ENCODE measurements around the gene TPH1. TPM values are rescaled to one million over a fixed set of nuclear protein-coding genes. Genes with fewer than 3 reads are reported as not detected.

Gene TPH1
- total and polyA plus RNA-seq, 9 of the 15 experiments (the other 6 are each of a cell fraction or from before 2014, with no cell fraction given): 0.04 to 0.29 (median 0.17) TPM

DNA sequence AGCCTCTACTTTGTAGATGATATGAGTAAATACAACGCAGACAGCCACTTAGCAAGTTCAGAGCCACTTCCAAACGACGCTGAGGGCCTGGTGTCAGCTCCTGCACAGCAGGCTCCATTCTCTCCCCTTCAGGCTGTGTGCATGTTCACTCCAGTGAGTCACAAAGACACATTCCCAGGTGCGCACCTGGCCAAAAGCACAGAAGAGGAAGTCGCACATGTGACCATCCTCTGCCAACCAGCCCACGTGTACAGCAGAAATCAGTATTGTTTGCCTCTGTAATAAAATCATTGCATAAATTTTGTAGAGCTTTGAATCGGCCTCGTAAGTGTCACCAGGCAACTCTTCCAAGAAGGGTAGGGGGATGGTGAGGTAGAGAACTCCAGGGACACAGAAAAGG is 19.5 kb upstream of the TPH1 start:
- Histone ChIP-seq H3K9ac (ENCODE audit: insufficient read depth in 1 of 2, low read depth in 2 of 2, low read length in 2 of 2) (no peak overlapping the region), H3K4me3 (no peak overlapping the region), H3K27ac (ENCODE audit: extremely low read depth, low read depth, low read length) (no peak overlapping the region), H2AFZ (ENCODE audit: low read depth, low read length) (no peak overlapping the region), H3K36me3 (ENCODE audit: control insufficient read depth, insufficient read depth, low read length) (no peaks in the 10 kb centered on the region), H3K9me3 (replicated peaks; ENCODE audit: control insufficient read depth, insufficient read depth, low read depth, low read length) (no peaks in the 10 kb centered on the region), H3K79me2 (ENCODE audit: control insufficient read depth, insufficient read depth, low read length) (no peaks in the 10 kb centered on the region), H3K4me2 (ENCODE audit: insufficient read depth, low read length) (no peak overlapping the region), H3K9me1 (ENCODE audit: control insufficient read depth, insufficient read depth, low read length) (no peaks in the 10 kb centered on the region), H3K27me3 (ENCODE audit: control insufficient read depth in 2 of 2, insufficient read depth in 2 of 2, low read length in 2 of 2) (no peaks in the 10 kb centered on the region), H4K20me1 (replicated peaks; ENCODE audit: control insufficient read depth, insufficient read depth, low read length) (no peaks in the 10 kb centered on the region), H3K4me1 (replicated peaks in 1 of 2; ENCODE audit: control insufficient read depth in 2 of 2, insufficient read depth in 2 of 2, low read length in 2 of 2) (no peaks in the 10 kb centered on the region)
- POLR2A ChIA-PET: interaction anchor here (1.0 kb wide), 1 partner anchor 75 kb away, joined by 3 read pairs; no protein-coding TSS in a partner anchor
- TF ChIP-seq, protein P1, sequence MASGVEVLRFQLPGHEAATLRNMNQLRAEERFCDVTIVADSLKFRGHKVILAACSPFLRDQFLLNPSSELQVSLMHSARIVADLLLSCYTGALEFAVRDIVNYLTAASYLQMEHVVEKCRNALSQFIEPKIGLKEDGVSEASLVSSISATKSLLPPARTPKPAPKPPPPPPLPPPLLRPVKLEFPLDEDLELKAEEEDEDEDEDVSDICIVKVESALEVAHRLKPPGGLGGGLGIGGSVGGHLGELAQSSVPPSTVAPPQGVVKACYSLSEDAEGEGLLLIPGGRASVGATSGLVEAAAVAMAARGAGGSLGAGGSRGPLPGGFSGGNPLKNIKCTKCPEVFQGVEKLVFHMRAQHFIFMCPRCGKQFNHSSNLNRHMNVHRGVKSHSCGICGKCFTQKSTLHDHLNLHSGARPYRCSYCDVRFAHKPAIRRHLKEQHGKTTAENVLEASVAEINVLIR (CRISPR knock-in tag; IDR thresholded peaks at IDR 0.05): no peak
- TF ChIP-seq ZNF699 (CRISPR knock-in tag; IDR thresholded peaks at IDR 0.05; ENCODE audit: insufficient replicate concordance) (no peak), SAFB (IDR thresholded peaks at IDR 0.05; ENCODE audit: borderline replicate concordance, low read depth, low read length) (no peak), GATA2 (CRISPR knock-in tag; IDR thresholded peaks at IDR 0.05) (no peak), MEF2A (IDR thresholded peaks at IDR 0.05; ENCODE audit: control insufficient read depth, low read depth, low read length) (no peak), NR2F6 (CRISPR knock-in tag; IDR thresholded peaks at IDR 0.05) (no peak), TCF7 (IDR thresholded peaks at IDR 0.05; ENCODE audit: borderline replicate concordance) (no peak), TAF9B (IDR thresholded peaks at IDR 0.05; ENCODE audit: partially characterized antibody) (no peak), ARID1B (IDR thresholded peaks at IDR 0.05) (no peak), KDM2B (CRISPR knock-in tag; IDR thresholded peaks at IDR 0.05) (no peak)
- TF ChIP-seq, protein P2, sequence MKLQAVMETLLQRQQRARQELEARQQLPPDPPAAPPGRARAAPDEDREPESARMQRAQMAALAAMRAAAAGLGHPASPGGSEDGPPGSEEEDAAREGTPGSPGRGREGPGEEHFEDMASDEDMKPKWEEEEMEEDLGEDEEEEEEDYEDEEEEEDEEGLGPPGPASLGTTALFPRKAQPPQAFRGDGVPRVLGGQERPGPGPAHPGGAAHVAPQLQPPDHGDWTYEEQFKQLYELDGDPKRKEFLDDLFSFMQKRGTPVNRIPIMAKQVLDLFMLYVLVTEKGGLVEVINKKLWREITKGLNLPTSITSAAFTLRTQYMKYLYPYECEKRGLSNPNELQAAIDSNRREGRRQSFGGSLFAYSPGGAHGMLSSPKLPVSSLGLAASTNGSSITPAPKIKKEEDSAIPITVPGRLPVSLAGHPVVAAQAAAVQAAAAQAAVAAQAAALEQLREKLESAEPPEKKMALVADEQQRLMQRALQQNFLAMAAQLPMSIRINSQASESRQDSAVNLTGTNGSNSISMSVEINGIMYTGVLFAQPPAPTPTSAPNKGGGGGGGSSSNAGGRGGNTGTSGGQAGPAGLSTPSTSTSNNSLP (IDR thresholded peaks at IDR 0.05; ENCODE audit: borderline replicate concordance, low read depth, low read length): no peak
- TF ChIP-seq, protein P3, sequence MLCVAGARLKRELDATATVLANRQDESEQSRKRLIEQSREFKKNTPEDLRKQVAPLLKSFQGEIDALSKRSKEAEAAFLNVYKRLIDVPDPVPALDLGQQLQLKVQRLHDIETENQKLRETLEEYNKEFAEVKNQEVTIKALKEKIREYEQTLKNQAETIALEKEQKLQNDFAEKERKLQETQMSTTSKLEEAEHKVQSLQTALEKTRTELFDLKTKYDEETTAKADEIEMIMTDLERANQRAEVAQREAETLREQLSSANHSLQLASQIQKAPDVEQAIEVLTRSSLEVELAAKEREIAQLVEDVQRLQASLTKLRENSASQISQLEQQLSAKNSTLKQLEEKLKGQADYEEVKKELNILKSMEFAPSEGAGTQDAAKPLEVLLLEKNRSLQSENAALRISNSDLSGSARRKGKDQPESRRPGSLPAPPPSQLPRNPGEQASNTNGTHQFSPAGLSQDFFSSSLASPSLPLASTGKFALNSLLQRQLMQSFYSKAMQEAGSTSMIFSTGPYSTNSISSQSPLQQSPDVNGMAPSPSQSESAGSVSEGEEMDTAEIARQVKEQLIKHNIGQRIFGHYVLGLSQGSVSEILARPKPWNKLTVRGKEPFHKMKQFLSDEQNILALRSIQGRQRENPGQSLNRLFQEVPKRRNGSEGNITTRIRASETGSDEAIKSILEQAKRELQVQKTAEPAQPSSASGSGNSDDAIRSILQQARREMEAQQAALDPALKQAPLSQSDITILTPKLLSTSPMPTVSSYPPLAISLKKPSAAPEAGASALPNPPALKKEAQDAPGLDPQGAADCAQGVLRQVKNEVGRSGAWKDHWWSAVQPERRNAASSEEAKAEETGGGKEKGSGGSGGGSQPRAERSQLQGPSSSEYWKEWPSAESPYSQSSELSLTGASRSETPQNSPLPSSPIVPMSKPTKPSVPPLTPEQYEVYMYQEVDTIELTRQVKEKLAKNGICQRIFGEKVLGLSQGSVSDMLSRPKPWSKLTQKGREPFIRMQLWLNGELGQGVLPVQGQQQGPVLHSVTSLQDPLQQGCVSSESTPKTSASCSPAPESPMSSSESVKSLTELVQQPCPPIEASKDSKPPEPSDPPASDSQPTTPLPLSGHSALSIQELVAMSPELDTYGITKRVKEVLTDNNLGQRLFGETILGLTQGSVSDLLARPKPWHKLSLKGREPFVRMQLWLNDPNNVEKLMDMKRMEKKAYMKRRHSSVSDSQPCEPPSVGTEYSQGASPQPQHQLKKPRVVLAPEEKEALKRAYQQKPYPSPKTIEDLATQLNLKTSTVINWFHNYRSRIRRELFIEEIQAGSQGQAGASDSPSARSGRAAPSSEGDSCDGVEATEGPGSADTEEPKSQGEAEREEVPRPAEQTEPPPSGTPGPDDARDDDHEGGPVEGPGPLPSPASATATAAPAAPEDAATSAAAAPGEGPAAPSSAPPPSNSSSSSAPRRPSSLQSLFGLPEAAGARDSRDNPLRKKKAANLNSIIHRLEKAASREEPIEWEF (CRISPR knock-in tag; IDR thresholded peaks at IDR 0.05): no peak
- TF ChIP-seq, protein P4, sequence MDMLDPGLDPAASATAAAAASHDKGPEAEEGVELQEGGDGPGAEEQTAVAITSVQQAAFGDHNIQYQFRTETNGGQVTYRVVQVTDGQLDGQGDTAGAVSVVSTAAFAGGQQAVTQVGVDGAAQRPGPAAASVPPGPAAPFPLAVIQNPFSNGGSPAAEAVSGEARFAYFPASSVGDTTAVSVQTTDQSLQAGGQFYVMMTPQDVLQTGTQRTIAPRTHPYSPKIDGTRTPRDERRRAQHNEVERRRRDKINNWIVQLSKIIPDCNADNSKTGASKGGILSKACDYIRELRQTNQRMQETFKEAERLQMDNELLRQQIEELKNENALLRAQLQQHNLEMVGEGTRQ (CRISPR knock-in tag; IDR thresholded peaks at IDR 0.05): no peak
- no peak for DNase-seq (ENCODE audit: extremely low read depth in 1 of 4, low spot score in 3 of 4)
- 49% methylated on average over 8 of the region's 8 CpGs for WGBS (ENCODE audit: insufficient coverage, low coverage, missing lambda C conversion rate)
- no TSS peak for BruUV-seq (replicated peaks)
- CTCF ChIA-PET (ENCODE audit: low intra/inter-chr PET ratio): no interaction called here
- in situ Hi-C loops (cut with MboI) (no loop called here), intact Hi-C loops (cut with micrococcal nuclease) (no loop called here)
- FAIRE-seq: no peak
- ATAC-seq: no peak
